HT1080 (cell line): Measurements from ENCODE around the gene C20orf202. TPM values are rescaled to one million over a fixed set of nuclear protein-coding genes. Genes with fewer than 3 reads are reported as not detected.
"Not testable (repeated sequence)": the region's sequence is repeated elsewhere in the genome, so short reads cannot be mapped to it uniquely, and the experiment has no call there.

Source experiments
- DNase-seq: peaks from one replicate; pipeline ENCODE4 v3.0.0-alpha.2; 2015; ENCODE audit warnings: low read depth
- total RNA-seq: library from RNA; depleted of rRNA; stranded (reverse); fragments of >200 nt; shearing (Covaris generic); gene quantifications from 2 replicates; pipeline ENCODE4 v1.2.3, GENCODE V29; 2014; rRNA removed

Gene C20orf202
- total RNA-seq, 1 experiment from 2014 or later: not detected

- peak; percentile 90 for DNase-seq
Measured at GRCh38 chr20:1242530-1242929, 39.3 kb downstream of the C20orf202 start.

- DNase-seq: no peak
Measured at GRCh38 chr20:1245578-1245977, 42.3 kb downstream of the C20orf202 start.

- DNase-seq: no peak
Measured at GRCh38 chr20:1247689-1248088, 44.4 kb downstream of the C20orf202 start.

DNA sequence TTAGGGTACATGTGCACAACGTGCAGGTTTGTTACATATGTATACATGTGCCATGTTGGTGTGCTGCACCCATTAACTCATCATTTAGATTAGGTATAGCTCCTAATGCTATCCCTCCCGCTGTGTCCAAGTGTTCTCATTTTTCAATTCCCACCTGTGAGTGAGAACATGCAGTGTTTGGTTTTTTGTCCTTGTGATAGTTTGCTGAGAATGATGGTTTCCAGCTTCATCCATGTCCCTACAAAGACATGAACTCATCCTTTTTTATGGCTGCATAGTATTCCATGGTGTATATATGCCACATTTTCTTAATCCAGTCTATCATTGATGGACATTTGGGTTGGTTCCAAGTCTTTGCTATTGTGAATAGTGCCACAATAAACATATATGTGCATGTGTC is 47.0 kb downstream of the C20orf202 start:
- DNase-seq: not testable (repeated sequence)

GRCh38 chr20:1252416-1252815 is 49.2 kb downstream of the C20orf202 start:
- DNase-seq: no peak

DNA sequence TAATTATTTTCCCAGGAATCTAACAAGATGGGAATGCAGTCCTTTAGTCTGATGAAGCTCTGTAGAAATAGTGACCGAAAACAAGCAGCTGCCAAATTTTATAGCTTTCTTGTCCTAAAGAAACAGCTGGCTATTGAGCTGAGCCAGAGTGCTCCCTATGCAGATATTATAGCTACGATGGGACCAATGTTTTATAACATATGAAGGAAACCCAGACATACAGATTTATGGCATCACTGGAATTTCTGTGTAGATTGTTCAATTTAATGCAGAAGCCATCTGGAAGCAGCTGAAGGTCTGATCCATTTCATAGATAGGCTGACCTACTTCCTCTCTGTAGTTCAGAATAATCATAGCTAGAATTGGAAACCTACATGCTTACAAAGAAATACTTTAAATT is 51.0 kb downstream of the C20orf202 start:
- no peak for DNase-seq

- DNase-seq: no peak
Measured at GRCh38 chr20:1255675-1256074, 52.4 kb downstream of the C20orf202 start.

Other genes with a start within 250 kb of the C20orf202 start
- gene RSPO4, start 201.1 kb upstream of the C20orf202 start, total RNA-seq: 0.30 and 0.32 TPM in 2 replicates
- 50.3 and 75.2 TPM in 2 replicates for gene PSMF1, start 84.9 kb upstream of the C20orf202 start, total RNA-seq
- gene TMEM74B, start 18.5 kb upstream of the C20orf202 start, total RNA-seq: 0.29 and 0.50 TPM in 2 replicates
- 0.17 and 0.59 TPM in 2 replicates for gene RAD21L1, start 22.6 kb downstream of the C20orf202 start, total RNA-seq
- 7.3 and 7.8 TPM in 2 replicates for gene SNPH, start 62.8 kb downstream of the C20orf202 start, total RNA-seq
- gene SDCBP2, start 125.7 kb downstream of the C20orf202 start, total RNA-seq: 0.67 and 1.1 TPM in 2 replicates
- gene FKBP1A, start 189.6 kb downstream of the C20orf202 start, total RNA-seq: 181 and 419 TPM in 2 replicates